ENCODE measurements around the gene PCDH17.

Gene PCDH17

DNA sequence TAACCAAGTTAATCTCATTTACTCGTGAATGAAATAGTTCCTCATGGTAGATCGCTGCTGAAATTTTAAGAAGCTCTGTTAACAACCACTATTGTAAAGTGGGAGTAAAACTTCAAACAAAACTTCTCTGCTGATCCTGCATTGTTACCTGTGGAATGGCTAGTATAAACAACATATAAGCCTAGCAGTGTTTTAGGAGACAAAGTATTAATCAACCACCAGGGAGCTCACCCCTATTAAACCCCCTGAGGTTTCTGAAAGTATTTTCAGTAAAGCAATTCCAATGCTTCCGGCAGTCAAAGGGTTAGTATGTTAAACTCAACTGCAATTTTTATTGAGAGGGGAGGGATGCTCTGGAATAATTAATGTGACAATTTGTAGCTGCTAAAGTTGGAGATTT lies 30.0 kb upstream of the PCDH17 start:
- TF ChIP-seq, protein P1, sequence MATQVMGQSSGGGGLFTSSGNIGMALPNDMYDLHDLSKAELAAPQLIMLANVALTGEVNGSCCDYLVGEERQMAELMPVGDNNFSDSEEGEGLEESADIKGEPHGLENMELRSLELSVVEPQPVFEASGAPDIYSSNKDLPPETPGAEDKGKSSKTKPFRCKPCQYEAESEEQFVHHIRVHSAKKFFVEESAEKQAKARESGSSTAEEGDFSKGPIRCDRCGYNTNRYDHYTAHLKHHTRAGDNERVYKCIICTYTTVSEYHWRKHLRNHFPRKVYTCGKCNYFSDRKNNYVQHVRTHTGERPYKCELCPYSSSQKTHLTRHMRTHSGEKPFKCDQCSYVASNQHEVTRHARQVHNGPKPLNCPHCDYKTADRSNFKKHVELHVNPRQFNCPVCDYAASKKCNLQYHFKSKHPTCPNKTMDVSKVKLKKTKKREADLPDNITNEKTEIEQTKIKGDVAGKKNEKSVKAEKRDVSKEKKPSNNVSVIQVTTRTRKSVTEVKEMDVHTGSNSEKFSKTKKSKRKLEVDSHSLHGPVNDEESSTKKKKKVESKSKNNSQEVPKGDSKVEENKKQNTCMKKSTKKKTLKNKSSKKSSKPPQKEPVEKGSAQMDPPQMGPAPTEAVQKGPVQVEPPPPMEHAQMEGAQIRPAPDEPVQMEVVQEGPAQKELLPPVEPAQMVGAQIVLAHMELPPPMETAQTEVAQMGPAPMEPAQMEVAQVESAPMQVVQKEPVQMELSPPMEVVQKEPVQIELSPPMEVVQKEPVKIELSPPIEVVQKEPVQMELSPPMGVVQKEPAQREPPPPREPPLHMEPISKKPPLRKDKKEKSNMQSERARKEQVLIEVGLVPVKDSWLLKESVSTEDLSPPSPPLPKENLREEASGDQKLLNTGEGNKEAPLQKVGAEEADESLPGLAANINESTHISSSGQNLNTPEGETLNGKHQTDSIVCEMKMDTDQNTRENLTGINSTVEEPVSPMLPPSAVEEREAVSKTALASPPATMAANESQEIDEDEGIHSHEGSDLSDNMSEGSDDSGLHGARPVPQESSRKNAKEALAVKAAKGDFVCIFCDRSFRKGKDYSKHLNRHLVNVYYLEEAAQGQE (IDR thresholded peaks at IDR 0.05; ENCODE audit: low read depth), result no peak
- no peak for TF ChIP-seq YY1 (IDR thresholded peaks at IDR 0.05; ENCODE audit: low read depth)
- no peak for TF ChIP-seq RAD21 (IDR thresholded peaks at IDR 0.05; ENCODE audit: low read depth)
- TF ChIP-seq, protein P2, sequence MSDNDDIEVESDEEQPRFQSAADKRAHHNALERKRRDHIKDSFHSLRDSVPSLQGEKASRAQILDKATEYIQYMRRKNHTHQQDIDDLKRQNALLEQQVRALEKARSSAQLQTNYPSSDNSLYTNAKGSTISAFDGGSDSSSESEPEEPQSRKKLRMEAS (IDR thresholded peaks at IDR 0.05), result no peak
- no peak for TF ChIP-seq FOXM1 (IDR thresholded peaks at IDR 0.05; ENCODE audit: borderline replicate concordance, low read depth)
- no peak for TF ChIP-seq CREB1 (IDR thresholded peaks at IDR 0.05; ENCODE audit: low read depth)
- no peak for TF ChIP-seq CEBPB (IDR thresholded peaks at IDR 0.05)
- no peak for TF ChIP-seq EGR1 (IDR thresholded peaks at IDR 0.05)

DNA sequence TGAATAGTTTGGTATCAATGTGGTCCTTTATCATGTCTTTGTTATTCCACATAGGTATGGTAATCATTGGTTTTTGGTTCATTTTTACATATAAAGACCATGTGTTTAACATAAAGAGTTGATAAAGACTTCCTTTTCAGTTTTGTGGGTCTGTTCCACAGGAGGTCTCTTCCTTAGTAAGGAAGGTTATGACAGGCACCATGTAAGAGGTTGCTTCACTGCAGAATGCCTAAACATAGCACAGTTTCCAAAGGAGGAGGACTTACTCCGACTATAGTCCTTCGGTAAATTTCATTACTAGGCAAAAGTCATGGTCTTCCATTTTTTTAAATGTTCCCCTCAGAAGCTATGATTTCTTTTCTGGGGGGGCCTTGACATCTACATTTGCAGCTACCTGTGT lies 27.1 kb upstream of the PCDH17 start:
- TF ChIP-seq EGR1 (IDR thresholded peaks at IDR 0.05) (no peak), FOXM1 (IDR thresholded peaks at IDR 0.05; ENCODE audit: borderline replicate concordance, low read depth) (no peak), NFIC (IDR thresholded peaks at IDR 0.05) (no peak), ZBTB7A (IDR thresholded peaks at IDR 0.05; ENCODE audit: low read depth) (no peak), YY1 (IDR thresholded peaks at IDR 0.05; ENCODE audit: low read depth) (no peak), TEAD4 (IDR thresholded peaks at IDR 0.05) (no peak), CEBPB (IDR thresholded peaks at IDR 0.05) (no peak), RAD21 (IDR thresholded peaks at IDR 0.05; ENCODE audit: low read depth) (no peak)
- TF ChIP-seq, protein P1 (IDR thresholded peaks at IDR 0.05; ENCODE audit: low read depth), result no peak
- TF ChIP-seq, protein P2 (IDR thresholded peaks at IDR 0.05), result no peak
- TF ChIP-seq, protein P3, sequence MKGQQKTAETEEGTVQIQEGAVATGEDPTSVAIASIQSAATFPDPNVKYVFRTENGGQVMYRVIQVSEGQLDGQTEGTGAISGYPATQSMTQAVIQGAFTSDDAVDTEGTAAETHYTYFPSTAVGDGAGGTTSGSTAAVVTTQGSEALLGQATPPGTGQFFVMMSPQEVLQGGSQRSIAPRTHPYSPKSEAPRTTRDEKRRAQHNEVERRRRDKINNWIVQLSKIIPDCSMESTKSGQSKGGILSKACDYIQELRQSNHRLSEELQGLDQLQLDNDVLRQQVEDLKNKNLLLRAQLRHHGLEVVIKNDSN (IDR thresholded peaks at IDR 0.05), result no peak

DNA sequence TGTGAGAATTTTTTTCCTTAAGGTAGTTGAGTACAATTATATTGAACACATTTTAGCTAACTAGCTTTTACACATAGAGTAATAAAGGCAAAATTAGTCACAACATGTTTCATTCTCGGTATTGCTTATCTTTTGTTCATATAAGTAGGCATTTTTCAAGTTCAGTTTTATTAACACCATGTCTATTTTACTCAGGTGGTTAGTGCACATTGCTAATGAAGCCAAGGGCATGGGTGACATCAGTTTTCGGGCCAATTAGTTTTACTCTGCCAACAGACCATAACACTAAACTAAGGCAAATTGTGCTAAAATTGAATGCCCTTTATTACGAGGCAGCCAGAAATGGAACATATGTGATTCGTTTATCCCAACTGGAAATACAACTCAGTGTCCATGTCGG lies 19.6 kb upstream of the PCDH17 start:
- TF ChIP-seq FOXM1 (IDR thresholded peaks at IDR 0.05; ENCODE audit: borderline replicate concordance, low read depth) (no peak), TEAD4 (IDR thresholded peaks at IDR 0.05) (no peak), EGR1 (IDR thresholded peaks at IDR 0.05) (no peak), RAD21 (IDR thresholded peaks at IDR 0.05; ENCODE audit: low read depth) (no peak), YY1 (IDR thresholded peaks at IDR 0.05; ENCODE audit: low read depth) (no peak), TCF12 (IDR thresholded peaks at IDR 0.05; ENCODE audit: low read depth) (no peak), NFIC (IDR thresholded peaks at IDR 0.05) (no peak), CEBPB (IDR thresholded peaks at IDR 0.05) (no peak), CREB1 (IDR thresholded peaks at IDR 0.05; ENCODE audit: low read depth) (no peak), ZBTB7A (IDR thresholded peaks at IDR 0.05; ENCODE audit: low read depth) (no peak), TAF1 (IDR thresholded peaks at IDR 0.05; ENCODE audit: low read depth) (no peak), EP300 (IDR thresholded peaks at IDR 0.05; ENCODE audit: borderline replicate concordance) (no peak)
- TF ChIP-seq, protein P1 (IDR thresholded peaks at IDR 0.05; ENCODE audit: low read depth), result no peak
- TF ChIP-seq, protein P2 (IDR thresholded peaks at IDR 0.05), result no peak
- TF ChIP-seq, protein P3 (IDR thresholded peaks at IDR 0.05), result no peak

DNA sequence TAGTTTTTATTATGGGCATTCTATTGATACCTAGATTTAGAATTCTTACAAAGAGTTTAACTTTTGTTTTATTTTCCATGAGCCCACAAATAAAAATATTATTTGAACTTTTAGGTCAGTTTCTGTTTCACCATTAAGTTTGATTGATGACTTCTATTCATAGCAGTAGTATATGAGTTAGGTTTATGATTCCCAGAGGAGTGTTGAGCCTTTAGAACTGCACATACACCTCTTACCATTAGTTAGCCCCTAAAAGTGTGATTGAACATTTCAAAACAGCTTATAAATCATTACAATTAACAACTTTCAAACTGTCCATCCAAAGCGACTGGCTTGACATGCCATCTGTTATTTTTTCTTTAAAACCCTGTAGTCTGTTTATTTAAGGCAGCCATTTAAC lies 19.0 kb upstream of the PCDH17 start:
- TF ChIP-seq CEBPB (IDR thresholded peaks at IDR 0.05) (no peak), YY1 (IDR thresholded peaks at IDR 0.05; ENCODE audit: low read depth) (no peak), TEAD4 (IDR thresholded peaks at IDR 0.05) (no peak), TAF1 (IDR thresholded peaks at IDR 0.05; ENCODE audit: low read depth) (no peak), EP300 (IDR thresholded peaks at IDR 0.05; ENCODE audit: borderline replicate concordance) (no peak), EGR1 (IDR thresholded peaks at IDR 0.05) (no peak), RAD21 (IDR thresholded peaks at IDR 0.05; ENCODE audit: low read depth) (no peak), CREB1 (IDR thresholded peaks at IDR 0.05; ENCODE audit: low read depth) (no peak), NFIC (IDR thresholded peaks at IDR 0.05) (no peak), FOXM1 (IDR thresholded peaks at IDR 0.05; ENCODE audit: borderline replicate concordance, low read depth) (no peak), ZBTB7A (IDR thresholded peaks at IDR 0.05; ENCODE audit: low read depth) (no peak), TCF12 (IDR thresholded peaks at IDR 0.05; ENCODE audit: low read depth) (no peak)
- TF ChIP-seq, protein P3 (IDR thresholded peaks at IDR 0.05), result no peak
- TF ChIP-seq, protein P1 (IDR thresholded peaks at IDR 0.05; ENCODE audit: low read depth), result no peak
- TF ChIP-seq, protein P2 (IDR thresholded peaks at IDR 0.05), result no peak
